Activated naive CD4-positive, alpha-beta T cell treated with anti-CD3 and anti-CD28 coated beads, Interleukin-2, amount 10 ng/mL, durations not matched to agents 7 days and 5 days (primary cell): Measurements from ENCODE around the gene HAPLN1.

Experiments
- CTCF ChIA-PET: fragments of 350-600 bp; sonication (Branson Sonifier 250); formaldehyde crosslinking; loops from one replicate; lab custom pipeline; 2021; ENCODE audit warnings: antibody characterized with exemption; lab: Charles Lee
- DNase-seq: peaks from one replicate; pipeline ENCODE4 v3.0.0-alpha.2; 2020
- H3K27ac Mint-ChIP-seq: one replicate; pipeline ENCODE4 v1.8.0; 2021; ENCODE audit warnings: mild to moderate bottlenecking, moderate library complexity, mixed read lengths
- H3K27me3 Mint-ChIP-seq: one replicate; pipeline ENCODE4 v1.8.0; 2021; ENCODE audit warnings: mild to moderate bottlenecking, mixed read lengths
- H3K36me3 Mint-ChIP-seq: one replicate; pipeline ENCODE4 v1.8.0; 2021; ENCODE audit warnings: mixed read lengths
- H3K4me1 Mint-ChIP-seq: one replicate; pipeline ENCODE4 v1.8.0; 2021; ENCODE audit warnings: mixed read lengths
- H3K4me3 Mint-ChIP-seq: one replicate; pipeline ENCODE4 v1.8.0; 2021; ENCODE audit warnings: mild to moderate bottlenecking, moderate library complexity, mixed read lengths
- H3K9me3 Mint-ChIP-seq: one replicate; pipeline ENCODE4 v1.8.0; 2021; ENCODE audit warnings: mixed read lengths

HAPLN1 gene

GRCh38 chr5:83729362-83729761 lies 8.7 kb upstream of the HAPLN1 start:
- Mint-ChIP-seq H3K9me3 (peaks cover 3% of the 10 kb centered on the region), H3K27me3 (no peaks in the 10 kb centered on the region), H3K36me3 (no peaks in the 10 kb centered on the region), H3K27ac (no peak overlapping the region), H3K4me3 (no peak overlapping the region), H3K4me1 (no peaks in the 10 kb centered on the region)
- CTCF ChIA-PET, result no interaction called here
- no peak for DNase-seq

GRCh38 chr5:83726912-83727311 lies 6.3 kb upstream of the HAPLN1 start:
- Mint-ChIP-seq H3K36me3 (no peaks in the 10 kb centered on the region), H3K27me3 (peaks cover 12% of the 10 kb centered on the region), H3K9me3 (no peaks in the 10 kb centered on the region), H3K4me1 (no peaks in the 10 kb centered on the region), H3K4me3 (no peak overlapping the region), H3K27ac (no peak overlapping the region)
- CTCF ChIA-PET, result no interaction called here
- no peak for DNase-seq

- CTCF ChIA-PET, result no interaction called here
- H3K27me3 Mint-ChIP-seq, result peaks cover 31% of the 10 kb centered on the region
- H3K27ac Mint-ChIP-seq, result no peak overlapping the region
- DNase-seq, result no peak
- H3K9me3 Mint-ChIP-seq, result no peaks in the 10 kb centered on the region
- H3K36me3 Mint-ChIP-seq, result no peaks in the 10 kb centered on the region
- peaks cover 6% of the 10 kb centered on the region for H3K4me1 Mint-ChIP-seq
- no peak overlapping the region for H3K4me3 Mint-ChIP-seq
Measured at GRCh38 chr5:83724935-83725334, 4.3 kb upstream of the HAPLN1 start.

GRCh38 chr5:83724001-83724400 lies 3.3 kb upstream of the HAPLN1 start:
- H3K27ac Mint-ChIP-seq, result no peak overlapping the region
- CTCF ChIA-PET, result interaction anchor here (0.9 kb wide), 1 partner anchor 12 kb away, joined by 3 read pairs; no protein-coding TSS in a partner anchor
- H3K27me3 Mint-ChIP-seq, result peaks cover 31% of the 10 kb centered on the region

GRCh38 chr5:83723031-83723430 lies 2.4 kb upstream of the HAPLN1 start:
- Mint-ChIP-seq H3K27me3 (peaks cover 31% of the 10 kb centered on the region), H3K4me3 (no peak overlapping the region), H3K36me3 (no peaks in the 10 kb centered on the region), H3K9me3 (no peaks in the 10 kb centered on the region), H3K27ac (no peak overlapping the region), H3K4me1 (peaks cover 6% of the 10 kb centered on the region)
- CTCF ChIA-PET, result interaction anchor here (0.9 kb wide), 1 partner anchor 11 kb away, joined by 3 read pairs; no protein-coding TSS in a partner anchor
- no peak for DNase-seq

More at GRCh38 chr5:83724001-83724400, 3.3 kb upstream of the HAPLN1 start:
- no peaks in the 10 kb centered on the region for H3K36me3 Mint-ChIP-seq
- no peak for DNase-seq
- H3K9me3 Mint-ChIP-seq, result no peaks in the 10 kb centered on the region
- peaks cover 6% of the 10 kb centered on the region for H3K4me1 Mint-ChIP-seq
- no peak overlapping the region for H3K4me3 Mint-ChIP-seq

- Mint-ChIP-seq H3K27me3 (peaks cover 31% of the 10 kb centered on the region), H3K4me3 (peak overlapping the region; percentile 37), H3K4me1 (peaks cover 6% of the 10 kb centered on the region), H3K36me3 (no peaks in the 10 kb centered on the region), H3K9me3 (no peaks in the 10 kb centered on the region), H3K27ac (no peak overlapping the region)
- DNase-seq, result no peak
- CTCF ChIA-PET, result no interaction called here
Measured at GRCh38 chr5:83721953-83722901, 1.6 kb upstream of the HAPLN1 start.

- peaks cover 6% of the 10 kb centered on the region for H3K4me1 Mint-ChIP-seq
- peaks cover 31% of the 10 kb centered on the region for H3K27me3 Mint-ChIP-seq
- no peaks in the 10 kb centered on the region for H3K9me3 Mint-ChIP-seq
Measured at GRCh38 chr5:83718936-83719495, 1.6 kb downstream of the HAPLN1 start.

GRCh38 chr5:83718195-83718825 lies 2.3 kb downstream of the HAPLN1 start:
- Mint-ChIP-seq H3K4me3 (no peak overlapping the region), H3K36me3 (no peaks in the 10 kb centered on the region), H3K27me3 (peaks cover 30% of the 10 kb centered on the region), H3K9me3 (no peaks in the 10 kb centered on the region), H3K27ac (no peak overlapping the region), H3K4me1 (peaks cover 6% of the 10 kb centered on the region)
- CTCF ChIA-PET, result interaction anchor here (0.7 kb wide), 1 partner anchor 1365 kb away, joined by 3 read pairs; no protein-coding TSS in a partner anchor
- peak; percentile 35 for DNase-seq

More at GRCh38 chr5:83718936-83719495, 1.6 kb downstream of the HAPLN1 start:
- no peaks in the 10 kb centered on the region for H3K36me3 Mint-ChIP-seq
- no peak for DNase-seq
- H3K27ac Mint-ChIP-seq, result no peak overlapping the region
- CTCF ChIA-PET, result no interaction called here
- no peak overlapping the region for H3K4me3 Mint-ChIP-seq

GRCh38 chr5:83715236-83716065 lies 5.2 kb downstream of the HAPLN1 start:
- Mint-ChIP-seq H3K27ac (no peak overlapping the region), H3K4me3 (no peak overlapping the region), H3K4me1 (no peaks in the 10 kb centered on the region), H3K27me3 (peaks cover 4% of the 10 kb centered on the region), H3K9me3 (no peaks in the 10 kb centered on the region), H3K36me3 (no peaks in the 10 kb centered on the region)
- DNase-seq, result no peak
- CTCF ChIA-PET, result no interaction called here

- CTCF ChIA-PET, result no interaction called here
- Mint-ChIP-seq H3K27ac (no peak overlapping the region), H3K27me3 (no peaks in the 10 kb centered on the region), H3K4me3 (no peak overlapping the region), H3K9me3 (no peaks in the 10 kb centered on the region), H3K4me1 (no peaks in the 10 kb centered on the region), H3K36me3 (no peaks in the 10 kb centered on the region)
- no peak for DNase-seq
Measured at GRCh38 chr5:83714810-83715209, 5.8 kb downstream of the HAPLN1 start.

- Mint-ChIP-seq H3K9me3 (no peaks in the 10 kb centered on the region), H3K27me3 (no peaks in the 10 kb centered on the region), H3K27ac (no peak overlapping the region), H3K4me1 (no peaks in the 10 kb centered on the region), H3K36me3 (no peaks in the 10 kb centered on the region), H3K4me3 (no peak overlapping the region)
- CTCF ChIA-PET, result interaction anchor here (0.6 to 0.9 kb wide), 2 partner anchors 11 to 1583 kb away, joined by 3 read pairs; no protein-coding TSS in a partner anchor
- no peak for DNase-seq
Measured at GRCh38 chr5:83711982-83712601, 8.6 kb downstream of the HAPLN1 start.

GRCh38 chr5:83709973-83710372 lies 10.7 kb downstream of the HAPLN1 start:
- CTCF ChIA-PET, result no interaction called here
- Mint-ChIP-seq H3K27me3 (no peaks in the 10 kb centered on the region), H3K4me3 (no peak overlapping the region), H3K4me1 (no peaks in the 10 kb centered on the region), H3K27ac (no peak overlapping the region), H3K9me3 (no peaks in the 10 kb centered on the region), H3K36me3 (no peaks in the 10 kb centered on the region)
- DNase-seq, result no peak

- CTCF ChIA-PET, result interaction anchor here (0.9 kb wide), 1 partner anchor 9 kb away, joined by 3 read pairs; no protein-coding TSS in a partner anchor
- DNase-seq, result no peak
- no peak overlapping the region for H3K27ac Mint-ChIP-seq
- H3K36me3 Mint-ChIP-seq, result no peaks in the 10 kb centered on the region
- H3K4me3 Mint-ChIP-seq, result no peak overlapping the region
- H3K27me3 Mint-ChIP-seq, result no peaks in the 10 kb centered on the region
- H3K4me1 Mint-ChIP-seq, result no peaks in the 10 kb centered on the region
- no peaks in the 10 kb centered on the region for H3K9me3 Mint-ChIP-seq
Measured at GRCh38 chr5:83708170-83708569, 12.5 kb downstream of the HAPLN1 start.
